SU-DHL-6 (cell line): Measurements from ENCODE around the gene NSG1.

Source experiments
- H2AFZ ChIP-seq: fragments of 200-600 bp; sonication (generic); 2 replicates; pipeline ENCODE4 v1.6.1; 2014; ENCODE audit warnings: low read depth, mild to moderate bottlenecking, moderate library complexity, mixed read lengths, antibody characterized with exemption, low read length; ENCODE audit not compliant: severe bottlenecking
- H3F3A ChIP-seq: fragments of 200-600 bp; shearing (Covaris generic); 2 replicates; pipeline ENCODE4 v1.6.0; 2016; ENCODE audit warnings: antibody characterized with exemption, mild to moderate bottlenecking; ENCODE audit not compliant: insufficient read depth
- H3K27ac ChIP-seq: fragments of 200-600 bp; sonication (generic); 2 replicates; pipeline ENCODE4 v1.5.1; 2016; ENCODE audit warnings: low read depth, mild to moderate bottlenecking, low read length, moderate library complexity, mixed read lengths
- H3K27me3 ChIP-seq: fragments of 200-600 bp; sonication (generic), shearing (Covaris generic); 2 replicates; pipeline ENCODE4 v1.6.0; 2014; ENCODE audit warnings: mild to moderate bottlenecking, low read length
- H3K36me3 ChIP-seq: fragments of 200-600 bp; sonication (generic); 2 replicates; pipeline ENCODE4 v1.6.1; 2014; ENCODE audit warnings: mild to moderate bottlenecking, low read length, mixed read lengths
- H3K4me2 ChIP-seq: fragments of 300-600, 200-600 bp; shearing (Covaris generic), sonication (generic); 2 replicates; pipeline ENCODE4 v1.6.0; 2014; ENCODE audit warnings: low read length, low read depth, mild to moderate bottlenecking; ENCODE audit not compliant: poor library complexity, severe bottlenecking
- H3K4me3 ChIP-seq: fragments of 200-600 bp; sonication (generic); 2 replicates; pipeline ENCODE4 v1.5.1; 2014; ENCODE audit warnings: antibody characterized with exemption, low read length, mild to moderate bottlenecking, mixed read lengths; ENCODE audit not compliant: insufficient read depth, poor library complexity, severe bottlenecking
- H3K79me2 ChIP-seq: fragments of 200-600 bp; sonication (generic); 2 replicates; pipeline ENCODE4 v1.6.1; 2014; ENCODE audit warnings: mild to moderate bottlenecking, low read length, moderate library complexity; ENCODE audit not compliant: insufficient read depth
- H3K9ac ChIP-seq: fragments of 200-600 bp; sonication (generic); 2 replicates; pipeline ENCODE4 v1.7.0; 2014; ENCODE audit warnings: mild to moderate bottlenecking, low read length
- H3K9me2 ChIP-seq: fragments of 200-600 bp; sonication (generic); replicated peaks from 2 replicates; pipeline ENCODE4 v1.6.1; 2014; ENCODE audit warnings: low read length; ENCODE audit not compliant: insufficient read depth
- H3K9me3 ChIP-seq: fragments of 200-600 bp; sonication (generic); 2 replicates; pipeline ENCODE4 v1.6.1; 2014; ENCODE audit warnings: low read length, mixed read lengths; ENCODE audit not compliant: insufficient read depth
- H4K20me1 ChIP-seq: fragments of 200-600 bp; sonication (generic); 2 replicates; pipeline ENCODE4 v1.6.1; 2014; ENCODE audit warnings: low read depth, mild to moderate bottlenecking, antibody characterized with exemption, low read length, moderate library complexity, mixed read lengths
- EZH2phosphoT487 ChIP-seq: fragments of 200-600 bp; sonication (generic), shearing (Covaris generic); conservative IDR thresholded peaks from 2 replicates; pipeline ENCODE4 v1.6.1; 2018; ENCODE audit warnings: mild to moderate bottlenecking, antibody characterized with exemption, low read length, moderate library complexity, mixed read lengths
- TF ChIP-seq, protein P1 (sequence below): fragments of 200-600 bp; sonication (generic); IDR thresholded peaks from one replicate; pipeline ENCODE4 v1.5.1; 2017; ENCODE audit warnings: antibody characterized with exemption, mild to moderate bottlenecking, low read length, moderate library complexity; ENCODE audit not compliant: insufficient read depth, poor library complexity, severe bottlenecking

The NSG1 gene

DNA sequence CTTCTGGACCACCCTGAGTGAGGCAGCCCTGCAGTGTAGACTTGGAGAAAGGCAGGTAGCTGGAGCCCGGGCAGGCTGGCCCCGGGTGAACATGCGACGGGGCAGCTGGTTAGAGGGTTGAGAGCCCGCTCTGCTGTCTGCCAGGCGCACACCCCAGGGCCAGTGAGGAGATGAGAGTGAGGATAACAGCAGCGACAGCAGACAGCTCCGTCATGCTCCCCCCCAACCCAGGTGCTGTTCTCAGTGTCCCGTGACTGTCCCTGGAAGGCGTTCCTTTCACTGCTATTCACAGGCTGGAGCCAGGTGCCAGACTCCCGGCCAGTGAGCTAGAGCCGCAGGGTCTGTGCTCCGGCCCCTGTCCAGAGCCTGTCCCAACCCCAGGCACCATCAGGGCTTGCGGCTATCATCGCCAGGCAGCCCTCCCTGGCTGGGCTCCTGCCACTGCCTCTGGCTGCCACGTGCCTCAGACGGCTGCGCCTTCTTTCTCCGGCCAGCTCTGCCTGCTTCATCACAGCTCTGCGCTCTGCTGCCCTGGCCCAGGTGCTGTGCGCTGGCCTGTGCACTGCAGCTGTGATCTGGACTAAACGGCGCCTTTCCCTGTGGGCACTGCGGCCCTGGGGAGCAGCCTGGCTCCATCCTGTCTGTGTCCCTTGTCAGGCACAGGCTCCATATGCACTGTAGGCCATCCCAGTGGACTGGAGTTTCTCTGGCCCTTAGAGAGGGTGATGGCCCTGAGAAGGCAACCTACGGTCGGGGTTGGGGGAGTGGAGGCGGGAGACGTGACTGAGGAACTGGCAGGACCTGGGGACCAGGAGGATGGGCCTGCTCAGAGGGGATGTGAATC lies 19.8 kb downstream of the NSG1 start:
- Histone ChIP-seq H3K4me3 (no peak overlapping the region), H3K9me3 (no peaks in the 10 kb centered on the region), H3K9ac (no peak overlapping the region), H3K27me3 (no peaks in the 10 kb centered on the region), H3F3A (no peaks in the 10 kb centered on the region), H3K9me2 (no peaks in the 10 kb centered on the region), H2AFZ (no peak overlapping the region), H3K4me2 (no peak overlapping the region), H3K27ac (no peak overlapping the region), H4K20me1 (no peaks in the 10 kb centered on the region), H3K36me3 (no peaks in the 10 kb centered on the region), H3K79me2 (peaks cover 5% of the 10 kb centered on the region; the same call in 1 of the 2 replicates)
- TF ChIP-seq EZH2phosphoT487: no peak
- TF ChIP-seq, protein P1, sequence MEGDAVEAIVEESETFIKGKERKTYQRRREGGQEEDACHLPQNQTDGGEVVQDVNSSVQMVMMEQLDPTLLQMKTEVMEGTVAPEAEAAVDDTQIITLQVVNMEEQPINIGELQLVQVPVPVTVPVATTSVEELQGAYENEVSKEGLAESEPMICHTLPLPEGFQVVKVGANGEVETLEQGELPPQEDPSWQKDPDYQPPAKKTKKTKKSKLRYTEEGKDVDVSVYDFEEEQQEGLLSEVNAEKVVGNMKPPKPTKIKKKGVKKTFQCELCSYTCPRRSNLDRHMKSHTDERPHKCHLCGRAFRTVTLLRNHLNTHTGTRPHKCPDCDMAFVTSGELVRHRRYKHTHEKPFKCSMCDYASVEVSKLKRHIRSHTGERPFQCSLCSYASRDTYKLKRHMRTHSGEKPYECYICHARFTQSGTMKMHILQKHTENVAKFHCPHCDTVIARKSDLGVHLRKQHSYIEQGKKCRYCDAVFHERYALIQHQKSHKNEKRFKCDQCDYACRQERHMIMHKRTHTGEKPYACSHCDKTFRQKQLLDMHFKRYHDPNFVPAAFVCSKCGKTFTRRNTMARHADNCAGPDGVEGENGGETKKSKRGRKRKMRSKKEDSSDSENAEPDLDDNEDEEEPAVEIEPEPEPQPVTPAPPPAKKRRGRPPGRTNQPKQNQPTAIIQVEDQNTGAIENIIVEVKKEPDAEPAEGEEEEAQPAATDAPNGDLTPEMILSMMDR: no peak

DNA sequence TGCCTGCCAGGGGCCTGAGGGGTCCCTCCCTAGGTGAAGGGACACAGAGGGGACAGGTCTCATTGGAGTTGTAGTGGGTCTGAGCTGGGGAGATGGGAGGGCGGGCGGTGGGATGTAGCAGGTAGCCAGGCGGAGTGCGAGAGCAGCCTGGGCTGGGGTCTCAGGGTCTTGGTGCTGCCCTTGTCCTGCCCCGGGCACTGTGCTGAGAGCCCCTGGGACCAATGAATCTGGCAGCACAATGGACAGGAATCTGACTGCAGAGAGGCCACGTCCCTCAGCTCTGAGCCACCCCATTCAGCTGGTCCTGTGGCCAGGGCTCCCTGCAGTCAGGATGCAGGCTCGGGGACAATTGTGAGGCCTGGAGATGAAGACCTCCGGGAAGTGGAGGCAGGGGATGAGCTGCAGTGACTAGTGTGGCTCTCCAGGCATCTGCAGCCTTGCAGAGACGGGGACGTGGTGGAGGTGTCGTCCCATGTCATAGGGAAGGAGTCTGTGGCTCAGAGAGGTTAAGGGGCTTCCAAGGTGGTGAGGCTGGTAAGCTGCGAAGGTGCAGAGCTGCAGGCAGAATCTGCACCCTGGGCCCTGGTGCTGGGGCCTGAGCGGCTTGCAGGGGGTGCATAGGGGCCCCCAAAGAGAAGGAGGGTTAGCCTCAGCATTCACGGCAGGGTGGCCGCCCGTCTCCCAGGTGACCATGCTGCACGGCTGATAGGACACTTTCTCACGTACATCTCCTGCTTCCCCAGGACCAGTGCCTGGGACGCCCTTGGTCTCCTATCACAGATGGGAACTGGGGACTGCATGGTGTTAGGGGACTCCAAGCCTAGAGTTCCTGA lies 20.6 kb downstream of the NSG1 start:
- no peaks in the 10 kb centered on the region for H3F3A ChIP-seq
- H3K27me3 ChIP-seq: no peaks in the 10 kb centered on the region
- no peaks in the 10 kb centered on the region for H3K9me3 ChIP-seq
- no peaks in the 10 kb centered on the region for H4K20me1 ChIP-seq
- no peak for TF ChIP-seq EZH2phosphoT487
- TF ChIP-seq, protein P1: no peak
- H2AFZ ChIP-seq: no peak overlapping the region
- no peak overlapping the region for H3K9ac ChIP-seq
- H3K9me2 ChIP-seq: no peaks in the 10 kb centered on the region
- no peak overlapping the region for H3K4me3 ChIP-seq
- H3K36me3 ChIP-seq: no peaks in the 10 kb centered on the region
- no peak overlapping the region for H3K27ac ChIP-seq
- no peak overlapping the region for H3K4me2 ChIP-seq
- H3K79me2 ChIP-seq: 0 out of 2 replicates have a peak, but pooled peaks cover 5% of the 10 kb centered on the region

DNA sequence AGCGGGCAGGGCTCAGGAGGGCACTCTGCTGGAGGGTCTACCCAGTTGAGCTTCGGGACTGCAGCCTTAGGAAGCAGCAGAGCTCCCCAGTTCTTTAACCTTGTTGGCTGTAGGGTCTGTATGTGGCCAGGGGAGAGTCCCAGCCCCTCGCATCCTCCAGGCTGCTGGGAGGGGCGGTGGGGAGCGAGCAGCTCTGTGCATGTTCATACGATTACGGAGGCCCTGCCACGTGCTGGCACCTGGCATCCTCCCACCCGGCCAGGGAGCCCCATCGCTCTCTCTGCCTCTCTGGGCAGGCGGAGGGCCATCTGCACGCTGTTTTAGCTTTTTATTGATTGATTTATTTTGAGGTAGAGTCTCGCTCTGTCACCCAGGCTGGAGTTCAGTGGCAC lies 21.2 kb downstream of the NSG1 start:
- Histone ChIP-seq H3K36me3 (no peaks in the 10 kb centered on the region), H2AFZ (no peak overlapping the region), H3K4me2 (no peak overlapping the region), H3K27ac (no peak overlapping the region), H3K79me2 (0 out of 2 replicates have a peak, but pooled peaks cover 5% of the 10 kb centered on the region), H3K27me3 (no peaks in the 10 kb centered on the region), H3K9me3 (no peaks in the 10 kb centered on the region), H3K9ac (no peak overlapping the region), H3K9me2 (no peaks in the 10 kb centered on the region), H4K20me1 (no peaks in the 10 kb centered on the region), H3F3A (no peaks in the 10 kb centered on the region), H3K4me3 (no peak overlapping the region)
- no peak for TF ChIP-seq EZH2phosphoT487
- TF ChIP-seq, protein P1: no peak
